Stimulated activated CD8-positive, alpha-beta memory T cell treated with anti-CD3 and anti-CD28 coated beads, Interleukin-7, amount 100 ng/mL, for 4 hours (primary cell): Measurements from ENCODE around the gene ODAD4.

Experiments used
- DNase-seq, 2 donors: peaks; one replicate each; pipeline ENCODE4 v3.0.0-alpha.2; 2020; ENCODE audit warnings: low read depth in 2 of 2

The ODAD4 gene

DNA sequence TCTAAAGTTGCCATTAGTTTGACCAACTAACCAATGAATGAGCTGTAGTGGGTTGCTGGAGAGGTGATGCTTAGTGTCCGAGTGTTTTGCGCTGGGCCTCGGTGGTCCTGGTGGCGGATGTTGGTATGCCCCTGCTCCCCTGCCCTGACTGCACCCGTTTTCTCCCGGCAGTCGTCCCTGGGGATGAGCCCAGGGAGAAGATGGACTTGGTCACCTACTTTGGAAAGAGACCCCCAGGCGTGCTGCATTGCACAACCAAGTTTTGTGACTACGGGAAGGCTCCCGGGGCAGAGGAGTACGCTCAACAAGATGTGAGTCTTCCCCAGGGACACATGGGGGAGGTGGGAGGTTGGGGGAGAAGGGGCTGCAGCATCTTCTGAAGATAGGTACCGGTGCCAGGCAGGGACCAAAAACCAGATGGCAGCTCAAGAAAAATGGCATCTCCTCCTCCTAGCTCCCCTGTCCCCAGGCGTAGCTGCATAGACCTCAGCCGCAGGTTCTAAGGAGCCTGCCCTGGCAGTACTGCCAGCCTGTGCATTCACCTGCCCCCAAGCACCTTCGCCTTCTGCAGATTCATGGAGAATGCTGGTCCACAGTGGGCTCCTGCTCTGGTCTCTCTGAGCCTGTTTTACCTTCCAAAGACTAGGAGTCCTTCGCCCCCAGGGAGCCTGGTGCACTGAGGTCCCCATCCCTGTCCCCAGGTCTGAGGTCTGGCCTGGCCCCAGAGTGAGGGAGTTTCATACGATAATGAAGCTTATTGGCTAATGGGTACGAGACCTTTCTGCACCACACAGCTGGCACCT lies 41.5 kb downstream of the ODAD4 start:
- no peak for DNase-seq

DNA sequence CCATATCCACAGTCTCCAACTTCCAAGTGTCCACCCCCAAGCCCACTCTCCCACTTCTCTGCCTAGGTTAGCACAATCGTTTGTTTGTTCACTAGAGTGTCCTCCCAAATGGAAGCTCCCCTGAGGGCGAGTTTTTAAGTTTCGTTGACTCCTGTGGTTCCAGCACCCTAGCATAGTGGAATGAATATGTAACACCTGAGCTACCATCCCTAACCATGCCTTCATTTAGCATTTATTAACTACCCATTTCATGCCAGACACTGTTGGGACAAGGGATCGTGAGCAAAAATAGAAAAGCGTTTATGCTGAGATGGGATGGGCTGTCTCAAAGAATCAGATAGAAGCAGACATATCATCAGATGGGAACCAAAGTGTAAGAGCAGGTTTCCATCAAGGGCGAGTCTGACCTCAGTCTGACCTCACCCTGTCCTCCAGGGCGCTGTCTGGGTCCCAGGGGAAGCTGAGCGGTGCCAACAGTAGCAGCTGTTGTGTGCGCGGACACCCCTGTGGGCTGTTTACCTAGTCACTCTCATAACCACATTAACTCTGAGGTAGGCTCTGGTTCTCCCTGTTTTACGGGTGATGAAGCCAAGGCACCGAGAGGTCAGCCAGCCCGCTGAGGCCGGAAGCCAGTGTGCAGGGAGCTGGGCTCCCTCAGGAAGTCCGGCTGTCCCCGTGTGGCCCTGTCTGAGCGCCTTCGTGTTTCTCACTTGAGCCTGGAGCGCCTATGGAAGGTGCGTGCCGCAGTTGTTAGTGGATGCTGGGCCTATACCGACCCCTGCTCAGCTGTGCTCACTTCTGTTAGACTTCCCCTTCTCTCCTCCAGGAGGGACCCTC lies 42.4 kb downstream of the ODAD4 start:
- no peak for DNase-seq

DNA sequence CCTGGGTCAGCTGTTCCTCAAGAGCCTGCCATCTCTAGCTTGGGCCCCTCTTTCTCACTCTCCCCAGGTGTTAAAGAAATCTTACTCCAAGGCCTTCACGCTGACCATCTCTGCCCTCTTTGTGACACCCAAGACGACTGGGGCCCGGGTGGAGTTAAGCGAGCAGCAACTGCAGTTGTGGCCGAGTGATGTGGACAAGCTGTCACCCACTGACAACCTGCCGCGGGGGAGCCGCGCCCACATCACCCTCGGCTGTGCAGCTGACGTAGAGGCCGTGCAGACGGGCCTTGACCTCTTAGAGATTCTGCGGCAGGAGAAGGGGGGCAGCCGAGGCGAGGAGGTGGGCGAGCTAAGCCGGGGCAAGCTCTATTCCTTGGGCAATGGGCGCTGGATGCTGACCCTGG lies 43.0 kb downstream of the ODAD4 start:
- DNase-seq, result no peak

DNA sequence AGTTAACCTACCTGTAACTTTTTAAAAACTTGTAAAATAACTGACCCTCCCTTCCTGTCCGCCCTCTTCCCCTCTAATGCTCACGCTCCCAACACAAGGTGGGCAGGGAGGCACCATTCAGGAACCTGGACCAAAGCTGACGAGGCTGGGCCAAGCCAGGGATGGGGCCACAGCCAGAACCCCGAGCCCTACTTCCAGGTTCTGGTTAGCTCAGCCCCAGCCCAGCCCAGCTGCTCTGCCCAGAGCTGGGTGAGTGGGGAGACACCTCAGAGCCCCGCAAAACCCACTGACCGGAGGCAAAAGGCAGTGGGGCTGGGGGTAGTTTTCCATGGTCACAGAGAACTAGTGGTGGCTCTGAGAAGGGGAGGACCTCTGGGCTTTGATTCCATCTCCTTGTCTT lies 43.6 kb downstream of the ODAD4 start:
- DNase-seq, result no peak

DNA sequence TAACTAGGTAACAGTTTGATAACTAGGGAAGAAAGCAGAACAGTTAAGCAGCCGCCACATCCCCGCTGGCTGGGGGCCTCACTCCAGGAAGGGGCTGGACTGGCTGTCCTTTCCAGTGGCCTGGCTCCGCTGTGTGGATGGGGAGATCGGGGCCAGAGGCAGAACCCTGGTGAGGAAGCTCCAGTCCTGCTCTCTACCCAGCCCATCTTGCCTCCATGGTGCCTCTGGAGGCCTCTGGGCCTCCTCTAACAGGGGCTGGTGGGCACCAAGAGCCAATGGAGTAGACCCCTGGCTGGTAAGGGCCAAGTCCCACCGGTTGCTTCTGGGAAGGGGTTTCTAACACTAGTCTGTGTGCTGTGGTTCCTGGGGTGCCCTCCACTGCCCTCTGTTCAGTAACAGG lies 44.2 kb downstream of the ODAD4 start:
- no peak for DNase-seq

DNA sequence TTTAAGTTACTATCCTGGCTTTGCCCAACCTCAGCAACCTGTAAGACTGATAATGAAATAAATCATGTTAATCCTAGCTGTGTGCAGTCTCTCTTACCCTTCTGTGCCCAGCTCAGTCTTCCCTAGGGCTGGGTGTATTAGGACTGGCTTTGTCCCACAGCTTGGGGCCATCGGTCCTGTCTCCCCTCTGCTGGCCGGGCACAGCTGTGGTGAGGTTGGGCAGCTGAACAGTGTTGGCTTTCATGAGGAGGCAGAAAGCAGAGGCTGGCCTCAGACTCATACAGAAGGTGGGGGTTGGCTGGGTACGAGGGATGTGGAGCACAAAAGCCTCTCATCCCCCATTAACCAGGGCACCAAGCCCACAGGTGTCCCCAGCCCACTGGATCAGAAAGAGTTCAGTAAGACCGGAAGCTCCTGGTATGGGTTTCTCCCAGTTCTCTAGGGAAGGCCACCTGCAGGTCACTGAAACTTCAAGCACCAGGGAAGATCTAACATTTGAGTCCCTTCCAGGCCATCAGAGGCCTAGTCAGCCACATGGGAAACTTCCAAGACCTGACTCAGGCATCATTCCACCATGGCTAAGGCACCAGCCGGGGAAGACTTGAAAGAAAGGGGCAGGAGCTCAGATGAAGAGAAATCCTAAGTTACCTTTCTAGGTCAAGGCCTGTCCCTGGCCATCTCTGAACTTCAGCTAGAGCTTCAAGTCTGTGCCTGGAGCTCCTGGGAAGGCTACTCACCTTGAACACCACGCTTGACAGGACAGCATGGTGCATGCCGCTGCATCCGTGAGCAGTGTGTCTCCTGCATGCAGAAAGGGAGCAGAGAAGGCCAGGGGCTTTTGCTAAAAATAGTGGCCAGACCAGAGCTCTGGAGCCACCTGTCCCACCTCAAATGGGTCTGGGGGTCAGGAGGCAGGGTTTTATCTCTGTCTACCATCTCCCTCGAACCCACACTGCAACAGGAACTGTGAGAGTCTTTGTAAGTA lies 45.0 kb downstream of the ODAD4 start:
- no peak for DNase-seq

DNA sequence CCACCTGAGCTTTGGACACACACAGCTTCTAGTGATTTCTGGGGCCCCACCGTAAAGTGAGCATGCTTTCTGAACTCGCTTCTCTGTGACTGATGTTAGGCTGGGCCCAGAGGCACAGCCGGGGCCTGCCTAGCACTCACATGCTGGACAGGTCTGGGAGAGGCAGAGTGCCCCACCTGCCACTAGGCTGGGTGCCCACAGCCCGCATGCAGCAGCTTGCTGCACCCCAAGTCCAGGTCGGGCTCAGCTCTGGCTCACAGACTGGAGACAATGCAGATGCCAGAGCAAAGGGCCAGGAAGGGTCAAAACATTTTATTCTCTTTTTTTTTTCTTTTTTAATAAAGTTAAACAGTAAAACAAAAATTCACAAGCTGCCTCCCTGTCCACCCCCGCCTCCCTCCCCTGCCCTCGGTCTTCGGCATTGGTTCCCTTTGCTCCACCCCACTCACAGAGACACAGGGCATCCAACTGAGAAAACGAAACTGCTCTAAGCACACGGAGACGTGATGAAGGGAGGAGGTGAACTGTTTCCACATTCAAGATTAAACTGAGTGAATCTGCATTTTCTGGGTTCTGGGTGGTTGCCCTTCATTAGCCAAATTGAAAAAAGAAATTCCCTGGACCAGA lies 45.8 kb downstream of the ODAD4 start:
- DNase-seq, result no peak

DNA sequence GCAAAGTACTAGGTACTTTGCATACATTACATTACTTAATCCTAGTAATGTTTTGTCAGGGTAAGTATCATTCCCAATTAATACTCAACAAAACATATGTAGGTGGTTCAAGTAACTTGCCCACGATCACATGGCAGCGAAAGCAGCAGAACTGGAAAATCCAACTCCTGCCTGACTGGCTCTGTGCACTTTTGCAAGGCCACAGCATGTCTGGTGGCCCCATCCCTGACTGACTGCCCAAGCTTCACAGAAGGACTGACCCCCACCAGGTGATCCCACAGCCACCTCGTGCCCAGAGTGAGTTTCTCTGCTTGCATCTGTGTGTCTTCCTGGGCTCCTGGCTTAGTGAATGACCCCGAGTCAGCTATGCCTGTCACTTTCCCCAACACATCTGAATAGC lies 47.6 kb downstream of the ODAD4 start:
- no peak for DNase-seq

DNA sequence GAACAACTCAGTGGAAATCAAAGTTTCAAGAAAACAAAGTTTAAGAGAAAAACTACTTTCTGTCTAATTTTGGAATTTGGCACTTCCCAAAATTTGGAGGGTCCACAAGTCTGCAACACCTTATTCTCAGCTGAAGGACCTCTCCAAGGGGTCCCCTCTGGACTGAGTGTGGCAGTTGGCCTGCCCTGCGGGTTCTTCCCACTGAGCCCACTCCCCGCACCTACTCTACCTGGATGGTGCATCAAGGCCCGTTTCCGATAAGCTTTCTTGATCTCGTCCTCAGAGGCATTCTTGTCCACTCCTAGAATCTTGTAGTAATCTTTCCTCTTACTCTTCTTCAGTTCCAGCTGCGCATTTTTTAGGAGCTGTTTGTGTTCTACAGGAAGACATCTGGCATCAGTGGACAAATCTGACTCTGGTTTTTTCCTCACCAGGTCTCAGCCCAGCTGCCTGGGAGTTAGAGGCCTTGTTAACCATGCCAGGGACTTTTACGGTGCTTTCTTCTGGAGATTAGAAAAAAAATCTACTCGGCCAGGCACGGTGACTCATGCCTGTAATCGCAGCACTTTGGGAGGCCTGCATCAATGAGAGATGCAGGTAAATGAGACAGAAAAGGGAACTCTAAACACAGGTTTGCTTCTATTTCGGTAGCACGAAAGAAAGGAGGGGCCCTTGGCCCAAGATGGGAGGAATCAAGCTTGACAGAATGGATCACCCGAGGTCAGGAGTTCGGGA lies 51.8 kb downstream of the ODAD4 start:
- no peak for DNase-seq

DNA sequence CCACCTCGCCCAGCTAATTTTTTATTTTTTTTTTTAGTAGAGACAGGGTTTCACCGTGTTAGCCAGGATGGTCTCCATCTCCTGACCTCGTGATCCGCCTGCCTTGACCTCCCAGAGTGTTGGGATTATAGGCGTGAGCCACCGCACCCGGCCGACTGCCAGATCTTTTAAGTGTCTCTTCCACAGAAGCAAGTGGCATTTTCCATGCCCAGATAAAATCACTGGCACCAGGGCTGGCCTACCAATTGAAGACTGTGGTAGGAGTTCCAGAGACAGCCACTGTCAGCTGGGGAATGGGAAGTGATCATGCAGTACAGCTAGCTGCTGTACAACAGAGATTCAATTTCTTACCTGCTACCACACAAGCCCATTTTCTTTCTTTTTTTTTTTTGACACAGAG lies 54.0 kb downstream of the ODAD4 start:
- DNase-seq, result no peak

DNA sequence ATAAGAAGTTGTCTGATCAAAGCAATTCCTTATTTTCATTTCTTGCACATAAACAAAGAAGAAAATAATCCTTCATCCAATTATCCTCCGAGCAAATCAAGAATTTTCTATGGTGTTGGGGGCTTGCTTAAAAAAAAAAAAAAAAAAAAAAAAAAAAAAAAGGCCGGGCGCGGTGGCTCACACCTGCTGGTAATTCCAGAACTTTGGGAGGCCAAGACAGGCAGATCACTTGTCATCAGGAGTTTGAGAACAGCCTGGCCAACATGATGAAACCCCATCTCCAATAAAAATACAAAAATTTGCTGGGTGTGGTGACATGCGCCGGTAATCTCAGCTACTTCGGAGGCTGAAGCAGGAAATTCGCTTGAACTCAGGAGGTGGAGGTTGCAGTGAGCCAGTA lies 55.5 kb downstream of the ODAD4 start:
- DNase-seq, result no peak

DNA sequence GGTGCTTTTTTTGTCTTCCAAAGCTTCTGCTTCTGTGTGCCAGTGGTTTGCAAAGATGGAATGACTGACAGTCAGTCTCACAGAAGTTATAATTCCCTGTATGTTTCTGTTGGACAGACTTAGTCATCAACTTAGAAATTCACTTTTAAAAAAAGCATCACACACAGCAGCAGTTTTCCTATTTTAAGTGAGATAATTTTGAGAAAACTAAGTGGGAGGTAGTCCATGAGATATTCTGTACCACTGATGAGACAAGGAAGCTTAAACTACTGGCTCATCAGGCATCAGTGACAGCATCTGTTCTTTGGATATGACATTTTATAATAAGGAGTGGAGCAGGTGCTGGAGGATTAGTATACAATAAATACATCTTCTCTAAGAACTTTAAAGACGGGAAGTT lies 56.2 kb downstream of the ODAD4 start:
- DNase-seq, result no peak

DNA sequence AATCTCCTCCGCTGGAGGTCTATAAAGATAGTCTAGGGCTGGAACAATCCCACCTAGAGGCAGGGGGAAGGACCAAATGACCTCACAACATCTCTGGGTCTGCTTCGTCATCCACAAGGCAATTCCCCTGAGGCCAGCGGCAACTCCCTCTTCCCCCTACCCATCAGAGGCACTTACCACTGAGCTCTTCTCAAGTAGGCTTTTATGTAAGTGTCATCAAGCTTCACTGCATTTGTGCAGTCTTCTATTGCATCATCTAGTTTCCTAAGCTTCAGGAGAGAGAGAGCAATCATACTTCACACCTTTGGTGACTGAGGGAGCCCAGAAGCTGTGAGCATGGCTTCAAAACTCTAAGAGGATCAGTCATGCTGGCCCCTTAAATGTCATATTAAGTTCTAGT lies 57.2 kb downstream of the ODAD4 start:
- DNase-seq, result no peak

DNA sequence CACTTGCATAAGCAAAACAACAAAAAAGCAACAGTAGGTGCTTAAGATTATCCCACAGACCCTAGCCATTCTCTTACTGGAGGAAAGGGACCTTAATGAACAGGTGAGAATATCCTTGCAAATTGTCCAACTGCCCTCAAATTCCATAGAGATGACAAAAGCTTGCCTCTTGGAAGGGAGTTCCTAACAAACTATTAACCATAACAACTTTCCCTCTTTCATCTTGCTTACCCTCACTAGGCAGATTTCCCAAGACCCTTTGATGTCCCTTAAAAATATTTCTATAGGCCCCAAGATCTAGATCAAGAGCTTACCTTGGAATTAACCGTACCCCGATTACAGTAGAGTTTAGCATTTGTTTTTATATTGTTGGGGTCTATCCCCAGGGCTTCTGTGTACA lies 58.0 kb downstream of the ODAD4 start:
- no peak for DNase-seq

DNA sequence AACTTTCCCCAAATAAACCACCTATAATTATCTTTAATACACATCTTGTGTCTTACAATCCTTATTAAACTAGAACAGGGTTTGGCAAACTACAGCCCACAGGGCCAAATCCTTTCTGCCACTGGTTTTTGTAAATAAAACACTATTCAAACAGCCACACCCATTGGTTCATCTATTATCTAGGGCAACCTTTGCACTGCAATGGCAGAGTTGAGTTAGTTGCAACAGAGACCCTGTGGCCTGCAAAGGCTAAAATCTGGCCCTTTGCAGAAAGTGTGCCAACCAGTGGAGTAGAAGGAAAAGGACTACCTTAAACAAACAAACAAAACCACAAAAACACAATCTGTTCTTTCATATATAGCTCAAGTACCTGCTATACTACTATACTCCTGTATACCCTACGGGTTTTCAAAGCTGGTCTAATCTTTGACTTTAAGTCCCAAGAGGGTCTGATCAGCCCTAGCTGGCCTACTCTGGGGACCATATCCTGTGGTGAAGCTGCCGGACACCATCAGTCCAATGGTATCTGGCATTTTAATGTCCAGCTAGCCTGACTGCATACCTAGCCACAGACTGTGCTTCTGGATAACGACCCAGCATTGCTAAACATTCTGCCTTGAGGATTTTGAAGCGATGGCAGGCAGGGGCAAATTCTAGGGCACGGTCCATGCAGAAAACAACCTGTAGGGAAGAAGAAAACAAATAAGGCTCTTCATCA lies 59.4 kb downstream of the ODAD4 start:
- DNase-seq, result no peak

DNA sequence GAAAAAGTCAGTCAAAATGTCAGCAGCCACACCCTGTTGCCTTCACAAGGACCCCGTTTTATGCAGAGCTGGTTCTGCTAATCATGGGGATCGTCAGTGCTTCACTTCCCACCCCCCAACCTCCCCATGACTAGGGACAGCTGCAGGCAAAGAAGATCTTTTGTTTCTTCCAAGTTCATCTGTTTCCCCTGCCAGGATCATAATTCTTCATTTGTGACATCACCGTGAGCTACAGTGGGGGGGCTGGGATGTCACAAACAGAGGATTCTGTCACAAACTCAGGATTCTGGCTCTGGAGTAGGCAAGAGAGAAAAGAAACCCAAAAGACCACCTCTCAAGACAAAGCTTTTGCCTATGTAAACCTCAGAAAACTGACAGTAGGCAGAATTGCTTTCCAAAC lies 62.2 kb downstream of the ODAD4 start:
- DNase-seq, result no peak

DNA sequence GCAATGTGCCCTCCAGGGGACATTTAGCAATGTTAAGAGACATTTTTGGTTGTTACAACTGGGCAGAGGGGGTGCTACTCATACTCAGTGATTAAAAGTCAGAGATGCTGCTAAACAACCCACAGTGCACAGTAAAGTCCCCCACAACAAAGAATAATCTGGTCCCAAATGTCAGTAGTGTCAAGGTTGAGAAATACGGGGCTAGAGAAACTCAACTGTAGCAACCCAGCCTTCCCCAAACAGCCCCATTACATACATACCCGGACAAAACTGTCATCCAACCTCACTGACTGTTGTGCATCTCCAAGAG lies 66.4 kb downstream of the ODAD4 start:
- DNase-seq, result no peak

DNA sequence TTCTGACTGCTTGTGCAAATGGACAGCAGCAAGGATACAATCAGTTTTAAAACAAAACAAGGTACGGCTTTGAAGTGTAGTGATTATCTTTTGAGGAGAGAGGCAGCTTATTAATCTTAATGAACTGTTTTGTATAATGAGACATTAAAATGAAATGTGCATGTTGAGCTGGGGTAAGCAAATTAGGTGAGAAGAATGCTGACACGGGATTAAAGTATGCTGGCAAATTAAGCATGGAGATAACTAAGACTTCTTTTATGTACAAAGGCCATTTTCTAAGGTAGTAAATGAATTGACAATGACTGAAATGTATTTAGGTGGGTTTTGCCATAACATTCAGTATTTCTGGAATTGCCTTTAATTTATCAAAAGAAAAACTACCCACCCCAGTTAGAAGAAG lies 68.1 kb downstream of the ODAD4 start:
- no peak for DNase-seq

DNA sequence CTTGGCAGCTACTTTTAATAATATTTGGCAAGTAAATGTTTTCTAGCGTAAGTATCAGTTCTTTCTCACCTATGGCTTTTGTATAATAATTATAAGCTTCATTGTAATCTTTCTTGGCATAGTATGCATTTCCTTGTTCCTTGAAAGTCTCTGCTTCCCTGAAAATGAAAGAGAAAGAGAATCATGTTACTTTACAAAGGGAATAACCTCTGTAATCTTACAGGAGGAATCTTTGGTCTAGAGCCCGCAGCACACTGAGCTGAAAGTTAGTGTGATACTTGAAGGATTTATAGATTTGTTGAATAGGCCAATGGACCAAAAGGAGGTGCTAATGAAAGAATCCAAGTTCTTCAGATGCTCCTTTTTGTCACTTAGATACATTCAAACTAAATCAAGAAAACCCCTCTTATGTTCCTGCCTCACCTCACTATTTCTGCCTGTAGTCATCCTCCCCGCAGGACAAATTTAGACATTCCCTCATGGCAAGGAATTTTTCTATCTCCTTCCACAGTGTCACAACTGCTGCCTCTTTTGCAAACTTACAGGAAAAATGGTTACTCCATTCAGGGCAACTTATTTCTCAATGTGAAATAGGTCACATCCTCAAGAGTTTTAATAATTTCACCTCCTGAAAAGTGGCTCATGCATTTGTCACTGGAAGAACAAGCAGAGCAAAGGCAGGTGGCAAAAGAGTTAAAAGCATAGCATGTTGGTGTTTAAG lies 70.2 kb downstream of the ODAD4 start:
- DNase-seq, result no peak

DNA sequence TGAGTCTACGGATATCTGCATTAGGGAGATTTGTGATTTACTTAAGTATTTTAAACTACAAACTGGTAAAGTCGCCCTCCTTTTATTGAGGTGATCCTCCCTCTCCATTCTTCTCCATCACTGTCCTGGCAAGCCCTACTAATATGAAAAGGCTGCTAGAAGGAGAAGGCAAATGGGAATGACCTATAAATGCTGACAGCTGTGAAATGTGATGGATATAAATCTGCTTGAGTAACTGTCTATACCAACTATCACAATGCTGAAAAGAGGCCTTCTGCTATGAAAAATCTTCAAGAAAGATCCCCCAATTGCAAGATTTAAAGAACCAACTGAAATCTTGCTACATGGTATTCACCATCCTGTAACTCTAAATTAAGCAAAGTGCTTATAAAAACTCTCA lies 71.3 kb downstream of the ODAD4 start:
- DNase-seq, result no peak
